Measurements from ENCODE around the gene PLCB3. TPM values are rescaled to one million over a fixed set of nuclear protein-coding genes. Genes with fewer than 3 reads are reported as not detected.
"Not testable (repeated sequence)": the region's sequence is repeated elsewhere in the genome, so short reads cannot be mapped to it uniquely, and the experiment has no call there.

Gene PLCB3
- total RNA-seq, 1 donor from 2014 or later: 43.5 TPM

DNA sequence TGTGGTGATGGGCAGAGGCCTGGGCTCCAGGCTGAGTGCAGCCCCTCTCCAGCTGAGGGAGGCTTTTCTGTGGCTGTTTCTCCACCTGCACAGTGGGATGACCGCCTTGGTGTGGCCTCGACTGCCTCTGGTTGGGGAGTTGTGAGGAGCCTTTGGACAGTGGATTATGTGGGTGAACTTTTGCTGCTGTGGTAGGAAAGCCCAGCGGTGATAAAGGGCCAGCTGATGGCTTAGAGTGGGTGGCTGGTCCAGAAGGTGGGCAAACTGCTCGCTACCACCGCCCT lies 52.6 kb downstream of the PLCB3 start:
- TF ChIP-seq, protein P1, sequence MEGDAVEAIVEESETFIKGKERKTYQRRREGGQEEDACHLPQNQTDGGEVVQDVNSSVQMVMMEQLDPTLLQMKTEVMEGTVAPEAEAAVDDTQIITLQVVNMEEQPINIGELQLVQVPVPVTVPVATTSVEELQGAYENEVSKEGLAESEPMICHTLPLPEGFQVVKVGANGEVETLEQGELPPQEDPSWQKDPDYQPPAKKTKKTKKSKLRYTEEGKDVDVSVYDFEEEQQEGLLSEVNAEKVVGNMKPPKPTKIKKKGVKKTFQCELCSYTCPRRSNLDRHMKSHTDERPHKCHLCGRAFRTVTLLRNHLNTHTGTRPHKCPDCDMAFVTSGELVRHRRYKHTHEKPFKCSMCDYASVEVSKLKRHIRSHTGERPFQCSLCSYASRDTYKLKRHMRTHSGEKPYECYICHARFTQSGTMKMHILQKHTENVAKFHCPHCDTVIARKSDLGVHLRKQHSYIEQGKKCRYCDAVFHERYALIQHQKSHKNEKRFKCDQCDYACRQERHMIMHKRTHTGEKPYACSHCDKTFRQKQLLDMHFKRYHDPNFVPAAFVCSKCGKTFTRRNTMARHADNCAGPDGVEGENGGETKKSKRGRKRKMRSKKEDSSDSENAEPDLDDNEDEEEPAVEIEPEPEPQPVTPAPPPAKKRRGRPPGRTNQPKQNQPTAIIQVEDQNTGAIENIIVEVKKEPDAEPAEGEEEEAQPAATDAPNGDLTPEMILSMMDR (conservative IDR thresholded peaks at IDR 0.05; ENCODE audit: low read depth, low read length): no peak
- H3K4me3 ChIP-seq (ENCODE audit: low read depth, low read length): peak overlapping the region; percentile 68
- DNase-seq (ENCODE audit: low read depth): no peak

GRCh38 chr11:64304316-64305072 lies 53.2 kb downstream of the PLCB3 start:
- TF ChIP-seq, protein P1 (conservative IDR thresholded peaks at IDR 0.05; ENCODE audit: low read depth, low read length): peak; percentile 92
- H3K4me3 ChIP-seq (ENCODE audit: low read depth, low read length): peak overlapping the region; percentile 68
- no peak for DNase-seq (ENCODE audit: low read depth)

DNA sequence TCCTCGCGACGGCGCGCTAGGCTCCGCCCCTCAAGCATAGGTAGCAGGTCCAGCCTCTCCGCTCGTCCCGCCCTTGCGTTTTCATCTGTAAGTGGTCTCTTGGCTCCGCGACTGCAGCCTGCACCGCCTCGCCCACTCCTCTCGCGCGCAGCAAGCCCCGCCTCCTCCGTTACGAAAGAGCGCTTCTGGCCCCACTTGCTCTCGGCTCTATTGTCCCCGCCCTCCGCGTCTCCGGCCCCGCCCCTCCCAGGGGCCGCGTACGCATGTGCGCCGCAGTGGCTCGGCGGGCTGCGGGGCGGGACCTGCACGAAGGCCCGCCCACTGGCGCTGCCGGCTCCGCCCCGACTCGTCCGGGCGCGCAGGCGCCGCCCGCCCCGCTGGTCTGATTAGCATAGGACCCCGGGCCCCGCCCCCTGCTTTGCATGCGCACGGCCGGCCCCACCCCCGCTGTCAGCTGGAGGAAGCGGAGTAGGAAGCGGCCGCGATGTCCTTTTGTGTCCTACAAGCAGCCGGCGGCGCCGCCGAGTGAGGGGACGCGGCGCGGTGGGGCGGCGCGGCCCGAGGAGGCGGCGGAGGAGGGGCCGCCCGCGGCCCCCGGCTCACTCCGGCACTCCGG lies 53.9 kb downstream of the PLCB3 start, which contains the start of gene ESRRA:
ESRRA (plus strand) TSS at position 450 of the 616 bp plus-strand sequence. CDS start 1,656 bp downstream, outside the sequence.
- TF ChIP-seq, protein P1 (conservative IDR thresholded peaks at IDR 0.05; ENCODE audit: low read depth, low read length): no peak
- H3K4me3 ChIP-seq (ENCODE audit: low read depth, low read length): peak within 1 kb of the TSS; percentile 82
- peak; percentile 71 for DNase-seq (ENCODE audit: low read depth)

DNA sequence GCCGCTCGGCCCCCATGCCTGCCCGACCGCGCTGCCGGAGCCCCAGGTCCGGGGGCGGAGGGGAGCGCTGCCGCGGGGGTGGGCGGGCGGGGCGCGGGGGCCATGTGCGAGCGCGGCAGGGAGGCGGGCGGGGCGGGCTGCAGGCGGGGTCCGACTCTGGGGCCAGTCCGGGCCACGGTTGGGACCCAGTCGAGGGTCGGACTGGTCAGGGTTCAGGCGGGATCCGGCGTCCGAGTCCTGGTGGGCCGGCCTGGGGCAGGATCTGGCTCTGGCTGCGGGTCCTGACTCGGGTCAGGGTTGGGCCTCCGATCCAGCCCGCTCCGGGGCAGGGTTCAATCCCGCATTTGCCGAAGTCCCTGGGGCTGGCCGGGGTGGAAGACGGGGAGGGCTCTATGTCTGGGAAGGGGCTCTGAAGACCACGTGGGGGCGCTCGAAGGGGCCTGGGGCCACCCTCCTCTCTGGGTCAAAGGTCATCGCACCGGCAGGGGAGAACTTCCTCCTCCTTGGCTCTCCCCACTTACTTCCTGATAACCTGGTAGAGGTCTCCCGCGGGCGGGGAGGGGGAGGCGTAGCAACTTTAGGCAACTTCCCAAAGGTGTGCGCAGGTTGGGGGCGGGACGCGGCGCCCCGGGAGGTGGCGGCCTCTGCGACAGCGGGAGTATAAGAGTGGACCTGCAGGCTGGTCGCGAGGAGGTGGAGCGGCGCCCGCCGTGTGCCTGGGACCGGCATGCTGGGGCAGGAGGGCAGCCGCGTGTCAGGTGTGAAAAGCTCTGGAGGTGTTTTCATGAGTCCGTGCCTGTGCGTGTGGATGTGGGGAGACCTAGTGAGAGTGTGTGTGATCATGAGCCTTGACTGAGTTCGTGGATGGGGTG lies 54.6 kb downstream of the PLCB3 start:
- TF ChIP-seq, protein P1 (conservative IDR thresholded peaks at IDR 0.05; ENCODE audit: low read depth, low read length): peak; percentile 37
- peak overlapping the region; percentile 82 for H3K4me3 ChIP-seq (ENCODE audit: low read depth, low read length)
- DNase-seq (ENCODE audit: low read depth): no peak

DNA sequence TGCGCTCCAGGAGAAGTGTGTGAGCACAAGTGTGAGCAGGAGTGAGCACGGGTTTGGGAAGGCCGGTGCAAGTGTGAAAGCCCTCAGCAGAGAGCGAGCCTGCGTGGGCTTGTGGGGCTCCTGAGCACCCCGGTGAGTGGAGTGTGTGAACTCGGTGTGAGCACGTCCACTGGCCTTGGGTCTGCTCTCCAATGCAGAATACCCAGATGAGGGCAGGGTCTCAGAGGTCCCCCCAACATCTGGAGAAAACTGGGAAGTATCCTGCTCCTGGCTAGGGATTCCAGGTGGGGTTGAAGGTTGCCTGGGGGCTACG lies 55.2 kb downstream of the PLCB3 start:
- peak overlapping the region; percentile 82 for H3K4me3 ChIP-seq (ENCODE audit: low read depth, low read length)
- TF ChIP-seq, protein P1 (conservative IDR thresholded peaks at IDR 0.05; ENCODE audit: low read depth, low read length): no peak
- no peak for DNase-seq (ENCODE audit: low read depth)

GRCh38 chr11:64306876-64307622 lies 55.7 kb downstream of the PLCB3 start:
- TF ChIP-seq, protein P1 (conservative IDR thresholded peaks at IDR 0.05; ENCODE audit: low read depth, low read length): no peak
- DNase-seq (ENCODE audit: low read depth): no peak
- peak overlapping the region; percentile 82 for H3K4me3 ChIP-seq (ENCODE audit: low read depth, low read length)

DNA sequence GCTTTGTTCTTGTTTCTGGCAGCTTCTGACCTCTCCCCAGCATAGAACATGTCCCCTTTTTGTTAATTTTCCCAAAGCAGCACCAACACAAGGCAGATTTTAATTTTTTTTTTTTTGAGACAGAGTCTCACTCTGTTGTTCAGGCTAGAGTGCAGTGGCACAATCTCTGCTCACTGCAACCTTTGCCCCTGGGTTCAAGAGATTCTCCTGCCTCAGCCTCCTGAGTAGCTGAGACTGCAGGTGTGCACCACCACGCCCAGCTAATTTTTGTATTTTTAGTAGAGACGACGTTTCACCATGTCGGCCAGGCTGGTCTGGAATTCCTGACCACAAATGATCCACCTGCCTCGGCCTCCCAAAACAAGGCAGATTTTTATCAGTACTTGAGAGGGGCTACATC lies 56.5 kb downstream of the PLCB3 start:
- not testable (repeated sequence) for DNase-seq (ENCODE audit: low read depth); H3K4me3 ChIP-seq (ENCODE audit: low read depth, low read length)

Measured in epithelial cell of proximal tubule (primary cell).